ENCODE results near the gene PIK3CA.

PIK3CA gene

DNA sequence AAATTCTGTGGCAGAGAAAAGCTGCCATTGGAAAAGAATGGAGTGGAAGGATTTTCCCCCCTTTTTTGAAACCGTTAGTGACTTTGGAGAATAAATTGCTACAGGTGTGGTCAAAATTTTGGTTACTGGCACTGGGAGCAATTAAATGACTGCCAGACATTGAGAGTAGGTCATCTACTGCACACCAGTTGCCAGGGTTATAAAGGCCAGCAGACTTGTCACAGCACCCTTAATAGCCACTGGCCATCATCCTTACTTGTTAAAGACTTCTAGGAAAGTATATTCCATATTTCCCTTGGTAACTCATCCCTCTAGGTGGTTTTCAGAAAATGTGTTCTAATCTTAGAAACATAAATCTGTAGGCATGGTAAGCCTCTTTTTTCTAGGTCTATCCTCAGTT, 8.0 kb downstream of the PIK3CA start:
- TF ChIP-seq CTCF (IDR thresholded peaks at IDR 0.05; ENCODE audit: low read depth, low read length, missing control alignments) = no peak
- DNase-seq (ENCODE audit: extremely low read depth, low read depth) = no peak
- no peak overlapping the region for H3K4me3 ChIP-seq (replicated peaks; ENCODE audit: low read depth, low read length)

GRCh38 chr3:179156775-179157174, 8.6 kb downstream of the PIK3CA start:
- no peak for DNase-seq (ENCODE audit: extremely low read depth, low read depth)
- TF ChIP-seq CTCF (IDR thresholded peaks at IDR 0.05; ENCODE audit: low read depth, low read length, missing control alignments) = no peak
- no peak overlapping the region for H3K4me3 ChIP-seq (replicated peaks; ENCODE audit: low read depth, low read length)

DNA sequence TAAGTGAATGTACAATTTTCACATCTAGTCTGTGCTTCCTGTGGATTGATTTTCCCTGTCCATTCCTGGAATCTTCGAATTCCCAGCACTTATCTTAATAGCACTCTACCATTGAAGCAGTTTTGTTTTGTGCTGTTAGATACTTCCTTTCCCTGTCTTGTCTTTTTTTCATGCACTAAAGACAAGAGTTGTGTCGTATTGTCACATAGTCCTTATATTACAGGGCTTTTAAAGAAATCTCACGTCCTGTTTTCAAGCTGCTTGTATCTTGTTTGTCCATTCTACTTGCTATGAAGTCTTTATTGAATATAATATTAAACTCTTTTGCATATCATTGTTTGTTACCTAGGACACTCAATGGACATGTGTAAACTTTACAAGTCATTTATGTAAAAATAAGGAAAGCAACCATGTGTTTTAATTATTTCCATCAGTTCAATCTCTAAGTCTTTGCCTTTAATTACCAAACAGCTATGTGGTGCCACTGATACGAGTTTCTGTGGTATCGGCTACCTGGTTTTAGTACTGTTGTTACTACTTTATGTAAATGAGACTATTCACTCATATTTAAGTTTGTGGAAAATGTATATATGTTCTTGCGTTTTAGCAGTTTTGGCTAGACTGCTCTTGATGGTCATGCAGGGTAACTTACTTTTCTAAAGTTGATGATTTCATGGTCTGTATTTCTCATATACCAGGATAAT, 10.3 kb downstream of the PIK3CA start:
- no peak overlapping the region for H3K4me3 ChIP-seq (replicated peaks; ENCODE audit: low read depth, low read length)
- no peak for TF ChIP-seq CTCF (IDR thresholded peaks at IDR 0.05; ENCODE audit: low read depth, low read length, missing control alignments)
- no peak for DNase-seq (ENCODE audit: extremely low read depth, low read depth)

- H3K4me3 ChIP-seq (replicated peaks; ENCODE audit: low read depth, low read length) = no peak overlapping the region
- TF ChIP-seq CTCF (IDR thresholded peaks at IDR 0.05; ENCODE audit: low read depth, low read length, missing control alignments) = no peak
- DNase-seq (ENCODE audit: extremely low read depth, low read depth) = no peak
Measured at GRCh38 chr3:179163503-179163902, 15.3 kb downstream of the PIK3CA start.

DNA sequence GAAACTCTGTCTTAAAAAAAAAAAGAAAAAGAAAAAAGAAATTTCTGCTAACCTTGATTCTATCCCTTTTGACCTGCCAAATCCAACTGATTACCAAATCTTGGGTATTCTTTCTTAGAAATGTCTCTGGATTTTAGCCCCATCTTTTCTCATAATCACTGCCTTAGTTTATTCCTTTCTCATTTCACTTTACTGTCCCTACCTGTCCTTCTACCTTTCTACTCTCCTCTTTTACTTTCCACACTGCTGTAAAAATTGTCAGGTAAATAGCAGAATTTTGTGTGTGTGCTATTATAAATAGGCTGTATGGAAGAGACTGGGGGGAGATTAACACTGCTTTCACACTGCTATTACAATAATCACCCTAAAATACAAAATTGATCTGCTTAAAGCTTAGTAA, 16.7 kb downstream of the PIK3CA start:
- no peak overlapping the region for H3K4me3 ChIP-seq (replicated peaks; ENCODE audit: low read depth, low read length)
- no peak for TF ChIP-seq CTCF (IDR thresholded peaks at IDR 0.05; ENCODE audit: low read depth, low read length, missing control alignments)
- DNase-seq (ENCODE audit: extremely low read depth, low read depth) = no peak

GRCh38 chr3:179166561-179167201, 18.5 kb downstream of the PIK3CA start:
- DNase-seq (ENCODE audit: extremely low read depth, low read depth) = no peak
- H3K4me3 ChIP-seq (replicated peaks; ENCODE audit: low read depth, low read length) = no peak overlapping the region
- no peak for TF ChIP-seq CTCF (IDR thresholded peaks at IDR 0.05; ENCODE audit: low read depth, low read length, missing control alignments)

Measured in HFF-Myc (cell line).